Measurements from ENCODE around the gene TP53AIP1.

TP53AIP1 gene

GRCh38 chr11:128901653-128902514 lies 40.8 kb downstream of the TP53AIP1 start:
- no peak for DNase-seq (ENCODE audit: extremely low read depth, low read depth)
- H3K4me3 ChIP-seq (replicated peaks; ENCODE audit: low read depth, low read length), result no peak overlapping the region
- TF ChIP-seq CTCF (IDR thresholded peaks at IDR 0.05; ENCODE audit: low read depth, low read length, missing control alignments), result no peak

- no peak for DNase-seq (ENCODE audit: extremely low read depth, low read depth)
- H3K4me3 ChIP-seq (replicated peaks; ENCODE audit: low read depth, low read length), result no peak overlapping the region
- no peak for TF ChIP-seq CTCF (IDR thresholded peaks at IDR 0.05; ENCODE audit: low read depth, low read length, missing control alignments)
These were observed 42.2 kb downstream of the TP53AIP1 start for GRCh38 chr11:128900468-128900867.

GRCh38 chr11:128898580-128899344 lies 43.9 kb downstream of the TP53AIP1 start:
- DNase-seq (ENCODE audit: extremely low read depth, low read depth), result no peak
- no peak overlapping the region for H3K4me3 ChIP-seq (replicated peaks; ENCODE audit: low read depth, low read length)
- no peak for TF ChIP-seq CTCF (IDR thresholded peaks at IDR 0.05; ENCODE audit: low read depth, low read length, missing control alignments)

DNA sequence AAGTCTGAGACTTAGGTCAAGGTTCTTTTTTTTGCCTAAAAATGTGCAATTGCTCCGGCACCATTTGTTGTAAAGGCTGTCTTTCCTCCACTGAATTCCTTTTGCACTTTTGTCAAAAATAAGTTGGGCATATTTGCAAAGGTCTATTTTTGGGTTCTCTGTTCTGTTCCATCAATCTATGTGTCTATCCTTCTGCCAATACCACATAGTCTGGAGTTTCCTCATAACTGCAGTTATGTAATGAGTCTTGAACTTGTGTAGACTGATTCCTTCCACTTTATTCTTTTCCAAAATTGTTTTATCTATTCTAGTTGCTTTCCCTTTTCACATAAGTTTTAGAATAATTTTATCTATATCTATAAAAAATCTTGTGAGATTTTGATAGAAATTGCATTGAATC lies 44.8 kb downstream of the TP53AIP1 start:
- TF ChIP-seq CTCF (IDR thresholded peaks at IDR 0.05; ENCODE audit: low read depth, low read length, missing control alignments), result no peak
- no peak overlapping the region for H3K4me3 ChIP-seq (replicated peaks; ENCODE audit: low read depth, low read length)
- DNase-seq (ENCODE audit: extremely low read depth, low read depth), result no peak

DNA sequence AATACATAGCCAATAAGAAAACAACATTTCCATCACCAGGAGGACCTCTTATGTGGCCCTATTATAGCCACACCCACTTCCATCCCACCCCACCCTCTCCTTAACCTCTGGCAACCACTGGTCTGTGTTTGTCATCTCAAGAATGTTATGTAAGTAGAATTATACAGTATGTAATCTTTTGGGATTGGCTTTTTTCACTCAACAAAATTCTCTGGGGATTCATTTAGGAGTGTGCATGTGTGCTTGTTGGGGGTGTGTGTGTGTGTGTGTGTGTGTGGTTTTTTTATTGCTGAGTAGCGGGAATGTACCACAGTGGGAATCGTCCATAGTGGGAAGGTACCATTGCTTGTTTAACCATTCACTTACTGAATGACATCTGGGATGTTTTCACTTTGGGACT lies 46.3 kb downstream of the TP53AIP1 start:
- H3K4me3 ChIP-seq (replicated peaks; ENCODE audit: low read depth, low read length), result no peak overlapping the region
- no peak for TF ChIP-seq CTCF (IDR thresholded peaks at IDR 0.05; ENCODE audit: low read depth, low read length, missing control alignments)
- no peak for DNase-seq (ENCODE audit: extremely low read depth, low read depth)

DNA sequence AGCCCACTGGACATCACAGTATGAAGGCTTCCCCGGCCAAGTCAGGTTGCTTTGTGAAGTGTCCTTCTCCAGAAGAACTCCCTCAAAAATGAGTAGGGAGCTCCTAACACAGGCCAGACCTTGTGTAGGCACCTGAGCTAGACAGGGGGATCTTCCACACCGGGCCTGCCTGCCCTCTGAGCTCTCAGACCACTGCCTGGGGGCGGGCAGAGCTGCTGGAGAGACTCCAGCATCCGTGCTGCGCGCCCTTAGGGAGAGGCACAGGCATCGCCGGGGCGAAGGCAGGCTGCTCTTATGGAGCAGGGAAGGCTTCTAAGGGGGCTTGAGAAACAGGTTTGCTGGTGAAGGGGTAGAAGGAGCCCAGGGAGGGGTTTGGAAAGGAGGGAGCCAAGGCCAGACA lies 47.1 kb downstream of the TP53AIP1 start:
- no peak overlapping the region for H3K4me3 ChIP-seq (replicated peaks; ENCODE audit: low read depth, low read length)
- no peak for DNase-seq (ENCODE audit: extremely low read depth, low read depth)
- TF ChIP-seq CTCF (IDR thresholded peaks at IDR 0.05; ENCODE audit: low read depth, low read length, missing control alignments), result no peak

Data from HFF-Myc (cell line).